K562 (cell line): Measurements from ENCODE around the gene ELK4. TPM values are rescaled to one million over a fixed set of nuclear protein-coding genes. Genes with fewer than 3 reads are reported as not detected.

Experiments used
- POLR2A ChIP-seq: fragments of 450-650 bp; conservative IDR thresholded peaks from 2 replicates; pipeline ENCODE4 v1.6.1; 2016
- POLR2H ChIP-seq: IDR thresholded peaks from 2 replicates; pipeline ENCODE4 v1.6.1; 2016; ENCODE audit warnings: missing genetic modification characterization, low read depth, mild to moderate bottlenecking, control low read depth, missing compliant biosample characterization, moderate library complexity
- RBBP5 ChIP-seq: fragments of 200-600 bp; sonication (generic); IDR thresholded peaks from 2 replicates; pipeline ENCODE4 v1.6.1; 2012; ENCODE audit warnings: borderline replicate concordance, mild to moderate bottlenecking, low read length, control low read depth, inconsistent platforms; ENCODE audit not compliant: insufficient read depth, poor library complexity, severe bottlenecking
- TAF1 ChIP-seq: IDR thresholded peaks from 2 replicates; pipeline ENCODE4 v1.6.1; 2011; ENCODE audit warnings: mild to moderate bottlenecking, low read length, moderate library complexity; ENCODE audit not compliant: insufficient read depth, control insufficient read depth, severe bottlenecking; ENCODE audit errors: extremely low read depth
- TARDBP ChIP-seq: fragments of 450-650 bp; IDR thresholded peaks from 2 replicates; pipeline ENCODE4 v1.6.1; 2016
- TCF3 ChIP-seq: sonication (generic); formaldehyde crosslinking; IDR thresholded peaks from 2 replicates; pipeline ENCODE4 v1.4.0; 2020; ENCODE audit warnings: mild to moderate bottlenecking, missing genetic modification reagents
- ZNF174 ChIP-seq: fragments of 250-450 bp; sonication (Bioruptor Pico); IDR thresholded peaks from 2 replicates; pipeline ENCODE4 v1.4.0; 2020; ENCODE audit warnings: mild to moderate bottlenecking
- polyA plus RNA-seq, 8 experiments: library from polyadenylated mRNA; depleted of rRNA in 4 of 8; stranded (reverse) in 5 of 8; unstranded in 3 of 8; fragments of >200 nt; fragmentation: Nextera tagmentation in 2 of 8; fragmentation: Illumina TruSeq in 1 of 8; extraction: Ambion mirVana in 2 of 8; extraction: Trizol in 1 of 8; gene quantifications; 2 replicates each; pipeline versions ENCODE4 v1.2.1 to v1.2.3, GENCODE V29; 2011 to 2014; ENCODE audit warnings: inconsistent platforms in 1 of 8, missing spikeins in 1 of 8
- total RNA-seq, 7 experiments: library from RNA; depleted of rRNA in 6 of 7; stranded (reverse); fragments of >200 nt in 6 of 7; fragmentation: Illumina TruSeq in 2 of 7; extraction: Trizol in 2 of 7; gene quantifications; 2 replicates each; pipeline versions ENCODE4 v1.2.1 to v1.2.3, GENCODE V29; 2011 to 2021; ENCODE audit warnings: low replicate concordance in 1 of 7
- TF ChIP-seq, protein P1 (sequence below), 2 experiments: fragments of 450-650 bp in 1 of 2; sonication (generic) in 1 of 2; formaldehyde crosslinking in 1 of 2; IDR thresholded peaks in 1 of 2; conservative IDR thresholded peaks in 1 of 2; 2 replicates each; pipeline versions ENCODE4 v1.6.1 to v1.8.1; 2016 to 2023; ENCODE audit warnings: mild to moderate bottlenecking in 2 of 2, moderate library complexity in 2 of 2, inconsistent platforms in 1 of 2, missing genetic modification reagents in 1 of 2
- TF ChIP-seq, protein P2 (sequence below): sonication (generic); formaldehyde crosslinking; IDR thresholded peaks from 2 replicates; pipeline ENCODE4 v1.8.0; 2023; ENCODE audit warnings: mild to moderate bottlenecking, missing genetic modification reagents
- TF ChIP-seq, protein P3 (sequence below): sonication (generic); formaldehyde crosslinking; IDR thresholded peaks from 2 replicates; pipeline ENCODE4 v1.8.1; 2023; ENCODE audit warnings: mild to moderate bottlenecking, missing genetic modification reagents
- TF ChIP-seq, protein P4 (sequence below): fragments of 450-650 bp; IDR thresholded peaks from 2 replicates; pipeline ENCODE4 v1.6.1; 2016; ENCODE audit warnings: low read depth

The ELK4 gene
- total and polyA plus RNA-seq, 9 of the 15 experiments (the other 6 are each of a cell fraction or from before 2014, with no cell fraction given): 2.0 to 21.7 (median 9.2) TPM

DNA sequence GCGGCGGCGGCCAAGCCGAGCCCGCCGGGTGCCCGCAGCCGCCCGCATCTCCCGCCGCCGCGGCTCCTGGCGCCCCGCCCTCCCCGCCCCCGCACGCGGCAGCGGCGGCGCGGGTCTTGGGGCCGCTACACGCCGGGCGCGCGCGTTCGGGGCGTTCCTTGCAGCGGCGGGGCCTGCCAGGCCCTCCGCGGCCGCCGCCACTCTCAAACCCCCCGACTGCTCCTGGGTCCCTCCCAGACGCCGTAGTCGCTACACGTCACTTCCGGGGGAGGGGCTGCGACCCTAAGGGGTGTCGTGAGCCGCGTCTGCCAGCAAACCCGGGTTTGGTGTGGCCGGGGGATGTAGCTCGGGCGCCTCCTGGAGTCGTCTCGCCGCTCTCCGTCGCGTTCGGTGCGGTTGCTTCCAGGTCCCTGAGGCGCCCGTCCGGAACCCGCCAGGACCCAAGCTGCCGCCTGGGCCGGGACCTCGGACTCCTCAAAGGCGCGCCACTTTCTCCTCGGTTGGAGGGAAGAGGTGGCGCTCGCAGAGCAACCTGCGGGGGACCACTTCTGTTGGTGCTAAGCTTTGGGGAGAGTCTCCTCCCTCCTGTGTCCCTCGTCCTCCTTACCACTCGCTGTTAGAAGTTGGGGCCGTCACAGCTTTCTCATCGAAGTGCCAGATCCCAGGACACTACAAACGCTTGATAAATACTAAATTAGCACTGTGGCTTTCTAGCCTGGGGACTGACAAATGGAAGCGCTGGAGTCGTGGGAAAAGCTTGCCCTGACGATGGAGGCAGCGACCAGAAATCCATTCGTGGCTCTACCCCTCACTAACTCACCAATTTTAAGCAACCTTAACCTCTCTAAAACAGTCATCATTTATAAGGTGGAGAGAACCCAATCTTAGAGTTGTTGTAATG, at the start of gene ELK4 (continued):
- TF ChIP-seq ZNF174 (no peak), TAF1 (peak; percentile 83), RBBP5 (peak; percentile 71), TARDBP (peak; percentile 28), TCF3 (CRISPR knock-in tag) (0 out of 2 replicates have a peak, but pooled peaks have one; percentile 3), POLR2A (peak; percentile 93), POLR2H (tag) (peak; percentile 95)
- TF ChIP-seq, protein P1, sequence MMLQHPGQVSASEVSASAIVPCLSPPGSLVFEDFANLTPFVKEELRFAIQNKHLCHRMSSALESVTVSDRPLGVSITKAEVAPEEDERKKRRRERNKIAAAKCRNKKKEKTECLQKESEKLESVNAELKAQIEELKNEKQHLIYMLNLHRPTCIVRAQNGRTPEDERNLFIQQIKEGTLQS (IDR thresholded peaks at IDR 0.05): no peak
- TF ChIP-seq, protein P1 (CRISPR knock-in tag; conservative IDR thresholded peaks at IDR 0.05): no peak; the same call in 1 of the 2 replicates
- TF ChIP-seq, protein P2, sequence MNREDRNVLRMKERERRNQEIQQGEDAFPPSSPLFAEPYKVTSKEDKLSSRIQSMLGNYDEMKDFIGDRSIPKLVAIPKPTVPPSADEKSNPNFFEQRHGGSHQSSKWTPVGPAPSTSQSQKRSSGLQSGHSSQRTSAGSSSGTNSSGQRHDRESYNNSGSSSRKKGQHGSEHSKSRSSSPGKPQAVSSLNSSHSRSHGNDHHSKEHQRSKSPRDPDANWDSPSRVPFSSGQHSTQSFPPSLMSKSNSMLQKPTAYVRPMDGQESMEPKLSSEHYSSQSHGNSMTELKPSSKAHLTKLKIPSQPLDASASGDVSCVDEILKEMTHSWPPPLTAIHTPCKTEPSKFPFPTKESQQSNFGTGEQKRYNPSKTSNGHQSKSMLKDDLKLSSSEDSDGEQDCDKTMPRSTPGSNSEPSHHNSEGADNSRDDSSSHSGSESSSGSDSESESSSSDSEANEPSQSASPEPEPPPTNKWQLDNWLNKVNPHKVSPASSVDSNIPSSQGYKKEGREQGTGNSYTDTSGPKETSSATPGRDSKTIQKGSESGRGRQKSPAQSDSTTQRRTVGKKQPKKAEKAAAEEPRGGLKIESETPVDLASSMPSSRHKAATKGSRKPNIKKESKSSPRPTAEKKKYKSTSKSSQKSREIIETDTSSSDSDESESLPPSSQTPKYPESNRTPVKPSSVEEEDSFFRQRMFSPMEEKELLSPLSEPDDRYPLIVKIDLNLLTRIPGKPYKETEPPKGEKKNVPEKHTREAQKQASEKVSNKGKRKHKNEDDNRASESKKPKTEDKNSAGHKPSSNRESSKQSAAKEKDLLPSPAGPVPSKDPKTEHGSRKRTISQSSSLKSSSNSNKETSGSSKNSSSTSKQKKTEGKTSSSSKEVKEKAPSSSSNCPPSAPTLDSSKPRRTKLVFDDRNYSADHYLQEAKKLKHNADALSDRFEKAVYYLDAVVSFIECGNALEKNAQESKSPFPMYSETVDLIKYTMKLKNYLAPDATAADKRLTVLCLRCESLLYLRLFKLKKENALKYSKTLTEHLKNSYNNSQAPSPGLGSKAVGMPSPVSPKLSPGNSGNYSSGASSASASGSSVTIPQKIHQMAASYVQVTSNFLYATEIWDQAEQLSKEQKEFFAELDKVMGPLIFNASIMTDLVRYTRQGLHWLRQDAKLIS (CRISPR knock-in tag): peak; percentile 88; the same call in 1 of the 2 replicates
- TF ChIP-seq, protein P3, sequence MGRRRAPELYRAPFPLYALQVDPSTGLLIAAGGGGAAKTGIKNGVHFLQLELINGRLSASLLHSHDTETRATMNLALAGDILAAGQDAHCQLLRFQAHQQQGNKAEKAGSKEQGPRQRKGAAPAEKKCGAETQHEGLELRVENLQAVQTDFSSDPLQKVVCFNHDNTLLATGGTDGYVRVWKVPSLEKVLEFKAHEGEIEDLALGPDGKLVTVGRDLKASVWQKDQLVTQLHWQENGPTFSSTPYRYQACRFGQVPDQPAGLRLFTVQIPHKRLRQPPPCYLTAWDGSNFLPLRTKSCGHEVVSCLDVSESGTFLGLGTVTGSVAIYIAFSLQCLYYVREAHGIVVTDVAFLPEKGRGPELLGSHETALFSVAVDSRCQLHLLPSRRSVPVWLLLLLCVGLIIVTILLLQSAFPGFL (CRISPR knock-in tag): peak; percentile 96
- TF ChIP-seq, protein P4, sequence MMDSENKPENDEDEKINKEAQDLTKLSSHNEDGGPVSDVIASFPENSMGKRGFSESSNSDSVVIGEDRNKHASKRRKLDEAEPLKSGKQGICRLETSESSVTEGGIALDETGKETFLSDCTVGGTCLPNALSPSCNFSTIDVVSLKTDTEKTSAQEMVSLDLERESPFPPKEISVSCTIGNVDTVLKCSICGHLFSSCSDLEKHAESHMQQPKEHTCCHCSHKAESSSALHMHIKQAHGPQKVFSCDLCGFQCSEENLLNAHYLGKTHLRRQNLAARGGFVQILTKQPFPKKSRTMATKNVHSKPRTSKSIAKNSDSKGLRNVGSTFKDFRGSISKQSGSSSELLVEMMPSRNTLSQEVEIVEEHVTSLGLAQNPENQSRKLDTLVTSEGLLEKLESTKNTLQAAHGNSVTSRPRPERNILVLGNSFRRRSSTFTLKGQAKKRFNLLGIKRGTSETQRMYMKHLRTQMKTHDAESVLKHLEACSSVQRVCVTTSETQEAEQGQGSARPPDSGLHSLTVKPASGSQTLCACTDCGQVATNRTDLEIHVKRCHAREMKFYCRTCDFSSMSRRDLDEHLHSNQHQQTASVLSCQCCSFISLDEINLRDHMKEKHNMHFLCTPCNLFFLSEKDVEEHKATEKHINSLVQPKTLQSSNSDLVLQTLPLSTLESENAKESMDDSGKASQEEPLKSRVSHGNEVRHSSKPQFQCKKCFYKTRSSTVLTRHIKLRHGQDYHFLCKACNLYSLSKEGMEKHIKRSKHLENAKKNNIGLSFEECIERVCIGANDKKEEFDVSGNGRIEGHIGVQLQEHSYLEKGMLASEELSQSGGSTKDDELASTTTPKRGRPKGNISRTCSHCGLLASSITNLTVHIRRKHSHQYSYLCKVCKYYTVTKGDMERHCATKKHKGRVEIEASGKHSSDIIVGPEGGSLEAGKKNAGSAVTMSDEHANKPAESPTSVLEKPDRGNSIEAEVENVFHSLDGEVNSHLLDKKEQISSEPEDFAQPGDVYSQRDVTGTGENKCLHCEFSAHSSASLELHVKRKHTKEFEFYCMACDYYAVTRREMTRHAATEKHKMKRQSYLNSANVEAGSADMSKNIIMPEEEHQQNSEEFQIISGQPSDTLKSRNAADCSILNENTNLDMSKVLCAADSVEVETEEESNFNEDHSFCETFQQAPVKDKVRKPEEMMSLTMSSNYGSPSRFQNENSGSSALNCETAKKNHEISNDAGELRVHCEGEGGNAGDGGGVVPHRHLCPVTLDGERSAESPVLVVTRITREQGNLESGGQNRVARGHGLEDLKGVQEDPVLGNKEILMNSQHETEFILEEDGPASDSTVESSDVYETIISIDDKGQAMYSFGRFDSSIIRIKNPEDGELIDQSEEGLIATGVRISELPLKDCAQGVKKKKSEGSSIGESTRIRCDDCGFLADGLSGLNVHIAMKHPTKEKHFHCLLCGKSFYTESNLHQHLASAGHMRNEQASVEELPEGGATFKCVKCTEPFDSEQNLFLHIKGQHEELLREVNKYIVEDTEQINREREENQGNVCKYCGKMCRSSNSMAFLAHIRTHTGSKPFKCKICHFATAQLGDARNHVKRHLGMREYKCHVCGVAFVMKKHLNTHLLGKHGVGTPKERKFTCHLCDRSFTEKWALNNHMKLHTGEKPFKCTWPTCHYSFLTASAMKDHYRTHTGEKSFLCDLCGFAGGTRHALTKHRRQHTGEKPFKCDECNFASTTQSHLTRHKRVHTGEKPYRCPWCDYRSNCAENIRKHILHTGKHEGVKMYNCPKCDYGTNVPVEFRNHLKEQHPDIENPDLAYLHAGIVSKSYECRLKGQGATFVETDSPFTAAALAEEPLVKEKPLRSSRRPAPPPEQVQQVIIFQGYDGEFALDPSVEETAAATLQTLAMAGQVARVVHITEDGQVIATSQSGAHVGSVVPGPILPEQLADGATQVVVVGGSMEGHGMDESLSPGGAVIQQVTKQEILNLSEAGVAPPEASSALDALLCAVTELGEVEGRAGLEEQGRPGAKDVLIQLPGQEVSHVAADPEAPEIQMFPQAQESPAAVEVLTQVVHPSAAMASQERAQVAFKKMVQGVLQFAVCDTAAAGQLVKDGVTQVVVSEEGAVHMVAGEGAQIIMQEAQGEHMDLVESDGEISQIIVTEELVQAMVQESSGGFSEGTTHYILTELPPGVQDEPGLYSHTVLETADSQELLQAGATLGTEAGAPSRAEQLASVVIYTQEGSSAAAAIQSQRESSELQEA: peak; percentile 91
